ENCODE data around the gene EFHC1.
A peak's percentile ranks its signal among the peaks of the same experiment; 100 is the strongest.
"Not testable (repeated sequence)": the region's sequence is repeated elsewhere in the genome, so short reads cannot be mapped to it uniquely, and the experiment has no call there.

The EFHC1 gene

GRCh38 chr6:52419809-52420667 lies at the start of gene EFHC1:
Gene EFHC1, plus strand, starts transcription at chr6:52420342. Its CDS starts 69 bp downstream, at chr6:52420411.
- peak; percentile 97 for DNase-seq

GRCh38 chr6:52371656-52372191 lies 48.4 kb upstream of the EFHC1 start:
- peak; percentile 53 for DNase-seq

- DNase-seq: no peak
Observed at GRCh38 chr6:52373151-52373690, 46.9 kb upstream of the EFHC1 start.

GRCh38 chr6:52374247-52374646 lies 45.9 kb upstream of the EFHC1 start:
- no peak for DNase-seq

- DNase-seq: no peak
Observed at GRCh38 chr6:52375780-52376556, 44.2 kb upstream of the EFHC1 start.

- DNase-seq: no peak
Observed at GRCh38 chr6:52376763-52377162, 43.4 kb upstream of the EFHC1 start.

GRCh38 chr6:52377538-52378221 lies 42.5 kb upstream of the EFHC1 start:
- DNase-seq: no peak

- DNase-seq: no peak
Observed at GRCh38 chr6:52381249-52381648, 38.9 kb upstream of the EFHC1 start.

GRCh38 chr6:52384145-52384766 lies 35.9 kb upstream of the EFHC1 start:
- DNase-seq: no peak

GRCh38 chr6:52385074-52385473 lies 35.1 kb upstream of the EFHC1 start:
- DNase-seq: no peak

- not testable (repeated sequence) for DNase-seq
Observed at GRCh38 chr6:52388119-52388518, 32.0 kb upstream of the EFHC1 start.

- no peak for DNase-seq
Observed at GRCh38 chr6:52388790-52389189, 31.4 kb upstream of the EFHC1 start.

GRCh38 chr6:52389264-52389625 lies 30.9 kb upstream of the EFHC1 start:
- DNase-seq: no peak

- DNase-seq: peak; percentile 39
Observed at GRCh38 chr6:52389626-52390360, 30.3 kb upstream of the EFHC1 start.

- DNase-seq: peak; percentile 71
Observed at GRCh38 chr6:52390361-52390727, 29.8 kb upstream of the EFHC1 start.

GRCh38 chr6:52391599-52391998 lies 28.5 kb upstream of the EFHC1 start:
- no peak for DNase-seq

GRCh38 chr6:52392944-52393343 lies 27.2 kb upstream of the EFHC1 start:
- peak; percentile 64 for DNase-seq

- no peak for DNase-seq
Observed at GRCh38 chr6:52393780-52394179, 26.4 kb upstream of the EFHC1 start.

GRCh38 chr6:52394251-52394666 lies 25.9 kb upstream of the EFHC1 start:
- DNase-seq: no peak

GRCh38 chr6:52395969-52396368 lies 24.2 kb upstream of the EFHC1 start:
- no peak for DNase-seq

- peak; percentile 53 for DNase-seq
Observed at GRCh38 chr6:52399511-52400312, 20.4 kb upstream of the EFHC1 start.

Measured in fibroblast of skin of right quadriceps (primary cell).